Measurements from ENCODE around the gene NSG1. TPM values are rescaled to one million over a fixed set of nuclear protein-coding genes. Genes with fewer than 3 reads are reported as not detected.

The NSG1 gene
- total and polyA plus RNA-seq, 2 donors (not counting 3 experiments of a cell fraction or from before 2014, with no cell fraction given), result 2.0 to 2.9 TPM

GRCh38 chr4:4432341-4433125 is 45.6 kb downstream of the NSG1 start:
- no TSS peak for BruUV-seq (replicated peaks)
- peaks cover 4% of the 10 kb centered on the region for H3K4me1 ChIP-seq (ENCODE audit: control insufficient read depth, extremely low read depth, insufficient read depth, low read length)
- no peak overlapping the region for H2AFZ ChIP-seq (ENCODE audit: low read depth, low read length)
- peaks cover 0 to 10% of the 10 kb centered on the region in 2 experiments for H3K36me3 ChIP-seq (ENCODE audit: control insufficient read depth in 2 of 2, extremely low read depth in 1 of 2, insufficient read depth in 2 of 2, low read length in 2 of 2)
- FAIRE-seq, result no peak
- TF ChIP-seq POLR2A (IDR thresholded peaks at IDR 0.05; ENCODE audit: low read depth, low read length) (no peak), GATA2 (IDR thresholded peaks at IDR 0.05; ENCODE audit: insufficient read depth, insufficient read length, low read depth, low read length) (no peak), CTCF (IDR thresholded peaks at IDR 0.05; ENCODE audit: extremely low read depth in 1 of 2, insufficient read depth in 1 of 2, low read depth in 1 of 2, low read length in 2 of 2) (no peak), POLR2AphosphoS5 (IDR thresholded peaks at IDR 0.05; ENCODE audit: insufficient read depth, low read depth, low read length) (no peak), EZH2 (IDR thresholded peaks at IDR 0.05; ENCODE audit: borderline replicate concordance, low read depth, low read length, severe bottlenecking) (no peak), FOS (IDR thresholded peaks at IDR 0.05; ENCODE audit: borderline replicate concordance, insufficient read depth, low read length) (no peak), MYC (IDR thresholded peaks at IDR 0.05; ENCODE audit: low read depth, low read length) (no peak), MAX (IDR thresholded peaks at IDR 0.05; ENCODE audit: insufficient read depth, insufficient read length) (no peak)
- H3K4me2 ChIP-seq (ENCODE audit: insufficient read depth, low read length), result no peak overlapping the region
- DNase-seq (ENCODE audit: low read depth, low spot score), result no peak
- H4K20me1 ChIP-seq (replicated peaks; ENCODE audit: control insufficient read depth, extremely low read depth, insufficient read depth, low read length), result no peaks in the 10 kb centered on the region
- H3K27me3 ChIP-seq (ENCODE audit: control insufficient read depth in 2 of 2, insufficient read depth in 2 of 2, low read length in 2 of 2), result no peaks in the 10 kb centered on the region
- no peaks in the 10 kb centered on the region for H3K9me3 ChIP-seq (replicated peaks; ENCODE audit: control insufficient read depth, insufficient read depth, low read length)
- dilution Hi-C loops (cut with MboI; ENCODE audit: extremely low pct_ligation_motif_present, low sequenced_read_pairs) (no loop called here), intact Hi-C loops (cut with micrococcal nuclease) (loop anchor here (10.0 kb wide), 1 partner anchor 448 kb away; no protein-coding TSS in a partner anchor)
- no peak overlapping the region for H3K9ac ChIP-seq (replicated peaks; ENCODE audit: extremely low read depth, insufficient read depth, low read length)
- H3K9me1 ChIP-seq (replicated peaks; ENCODE audit: control insufficient read depth, extremely low read depth, insufficient read depth, low read length), result no peaks in the 10 kb centered on the region
- H3K4me3 ChIP-seq (replicated peaks in 1 of 3; ENCODE audit: insufficient read depth in 1 of 3, low read depth in 1 of 3, low read length in 3 of 3), result no peak overlapping the region
- H3K79me2 ChIP-seq (ENCODE audit: control insufficient read depth, insufficient read depth, low read length), result no peaks in the 10 kb centered on the region
- CTCF ChIA-PET, result interaction anchor here (0.6 to 3.0 kb wide), 6 partner anchors 10 to 180 kb away, joined by 3 to 21 read pairs (median 4); no protein-coding TSS in a partner anchor
- no peak overlapping the region for H3K27ac ChIP-seq (ENCODE audit: insufficient read depth, low read depth, low read length)
- POLR2A ChIA-PET, result no interaction called here

Measured in endothelial cell of umbilical vein (primary cell).